Inflammatory macrophage treated with lipopolysaccharide for 4 hours (primary cell): ENCODE data around the gene LRRN4.

Source experiments
- DNase-seq: peaks from one replicate; pipeline ENCODE4 v3.0.0-alpha.2; 2020

The LRRN4 gene

GRCh38 chr20:6053776-6054688 lies at the start of gene LRRN4:
Gene LRRN4 (minus strand): TSS chr20:6054060. CDS start chr20:6052799, 1,261 bp downstream.
- DNase-seq, result no peak

GRCh38 chr20:6103301-6103700 lies 49.4 kb upstream of the LRRN4 start:
- no peak for DNase-seq

- no peak for DNase-seq
Observed at GRCh38 chr20:6101346-6101745, 47.5 kb upstream of the LRRN4 start.

GRCh38 chr20:6100246-6100645 lies 46.4 kb upstream of the LRRN4 start:
- DNase-seq, result peak; percentile 57

GRCh38 chr20:6099819-6100218 lies 46.0 kb upstream of the LRRN4 start:
- no peak for DNase-seq

GRCh38 chr20:6095409-6095808 lies 41.5 kb upstream of the LRRN4 start:
- DNase-seq, result no peak

GRCh38 chr20:6094565-6094964 lies 40.7 kb upstream of the LRRN4 start:
- DNase-seq, result no peak

- no peak for DNase-seq
Observed at GRCh38 chr20:6094063-6094462, 40.2 kb upstream of the LRRN4 start.

GRCh38 chr20:6091661-6092060 lies 37.8 kb upstream of the LRRN4 start:
- DNase-seq, result no peak

- DNase-seq, result no peak
Observed at GRCh38 chr20:6086868-6087267, 33.0 kb upstream of the LRRN4 start.

- DNase-seq, result no peak
Observed at GRCh38 chr20:6083926-6084325, 30.1 kb upstream of the LRRN4 start.

- peak; percentile 18 for DNase-seq
Observed at GRCh38 chr20:6081236-6081635, 27.4 kb upstream of the LRRN4 start.

- no peak for DNase-seq
Observed at GRCh38 chr20:6079016-6079415, 25.2 kb upstream of the LRRN4 start.

GRCh38 chr20:6075428-6076219 lies 21.8 kb upstream of the LRRN4 start:
- DNase-seq, result no peak

GRCh38 chr20:6074784-6075183 lies 20.9 kb upstream of the LRRN4 start:
- no peak for DNase-seq

GRCh38 chr20:6074145-6074561 lies 20.3 kb upstream of the LRRN4 start:
- DNase-seq, result peak; percentile 22

GRCh38 chr20:6070829-6071695 lies 17.2 kb upstream of the LRRN4 start:
- no peak for DNase-seq

GRCh38 chr20:6069669-6070068 lies 15.8 kb upstream of the LRRN4 start:
- no peak for DNase-seq

GRCh38 chr20:6067763-6068318 lies 14.0 kb upstream of the LRRN4 start:
- DNase-seq, result no peak

- no peak for DNase-seq
Observed at GRCh38 chr20:6066582-6066981, 12.7 kb upstream of the LRRN4 start.

GRCh38 chr20:6061544-6061943 lies 7.7 kb upstream of the LRRN4 start:
- no peak for DNase-seq

- DNase-seq, result no peak
Observed at GRCh38 chr20:6060213-6060612, 6.4 kb upstream of the LRRN4 start.
